HG03280 (cell line): ENCODE data around the gene CPT1A.

Source experiments
- ATAC-seq: cut with Tn5 transposase; IDR thresholded peaks from one replicate; pipeline ENCODE4 v1.9.1; 2021; ENCODE audit warnings: mild to moderate bottlenecking, moderate library complexity; ENCODE audit not compliant: unreplicated experiment

CPT1A gene

DNA sequence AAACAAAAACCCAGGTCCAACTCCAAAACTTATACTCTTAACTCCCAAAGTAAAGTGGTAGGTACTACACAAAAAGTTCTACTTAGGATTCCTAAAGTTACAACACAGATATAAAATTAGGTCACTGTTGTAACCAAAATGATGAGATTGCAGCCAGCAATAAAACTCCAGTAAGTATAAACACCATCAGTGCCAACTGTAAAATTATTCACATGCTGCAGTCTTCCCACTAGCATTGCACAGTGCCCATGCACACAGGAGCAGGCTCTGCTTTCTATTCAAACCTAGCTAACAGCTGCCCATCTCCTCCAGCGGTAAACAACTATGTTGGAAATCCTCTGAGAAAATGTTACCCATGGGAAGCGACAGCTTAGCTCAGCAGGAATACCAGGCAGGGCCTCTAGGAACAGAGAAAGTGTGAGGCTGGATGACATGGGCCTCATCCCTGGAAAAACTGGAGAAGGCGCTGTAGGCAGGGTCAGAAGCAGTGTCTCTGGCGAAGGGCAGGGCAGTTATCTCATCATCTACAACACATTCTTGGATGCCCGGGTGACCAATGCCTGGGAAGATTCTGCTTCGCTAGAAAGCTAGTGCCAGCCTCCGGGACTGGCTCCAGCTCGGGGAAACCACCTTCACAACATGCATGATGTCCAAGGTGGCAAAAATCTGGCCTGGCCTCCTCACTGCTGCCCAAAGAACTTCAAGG lies 9.1 kb downstream of the CPT1A start:
- ATAC-seq, result no peak

DNA sequence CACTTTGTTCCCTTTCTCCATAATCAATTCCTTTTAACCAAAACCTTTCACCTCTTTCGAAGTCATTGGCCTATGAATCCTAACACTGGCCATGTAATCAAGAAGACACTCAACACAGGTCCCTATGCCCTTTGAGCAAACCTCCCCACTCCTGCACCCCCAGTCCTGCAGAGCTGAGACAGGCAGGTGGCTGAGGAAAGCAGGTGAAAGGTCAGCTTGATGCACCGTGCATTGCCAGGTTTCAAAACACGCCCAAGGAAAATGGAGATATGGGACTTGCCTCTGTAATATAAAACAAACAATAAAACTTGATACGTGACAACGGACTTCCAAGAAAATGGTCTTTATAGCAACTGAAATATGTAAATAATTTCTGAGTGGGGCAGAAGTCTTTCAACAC lies 10.6 kb downstream of the CPT1A start:
- ATAC-seq, result no peak

DNA sequence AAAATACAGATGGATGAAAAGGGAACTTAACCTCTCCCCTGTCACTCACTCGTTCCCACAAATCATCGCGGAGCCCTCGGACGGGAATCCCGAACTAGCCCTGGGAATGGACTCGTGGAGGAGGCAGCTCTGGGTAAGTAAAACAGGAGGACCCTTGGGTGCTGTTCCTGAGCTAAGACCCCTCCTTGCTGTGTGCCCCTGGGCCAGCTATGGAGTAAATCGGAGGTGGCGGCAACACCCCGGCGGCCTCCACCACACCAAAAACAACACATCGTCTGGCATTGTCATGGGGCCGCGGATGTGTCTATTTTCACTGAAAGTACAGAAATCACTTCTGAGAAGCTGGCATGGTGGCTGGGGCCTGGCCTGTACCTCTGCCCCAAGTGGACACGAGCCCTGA lies 12.1 kb downstream of the CPT1A start:
- ATAC-seq, result no peak

DNA sequence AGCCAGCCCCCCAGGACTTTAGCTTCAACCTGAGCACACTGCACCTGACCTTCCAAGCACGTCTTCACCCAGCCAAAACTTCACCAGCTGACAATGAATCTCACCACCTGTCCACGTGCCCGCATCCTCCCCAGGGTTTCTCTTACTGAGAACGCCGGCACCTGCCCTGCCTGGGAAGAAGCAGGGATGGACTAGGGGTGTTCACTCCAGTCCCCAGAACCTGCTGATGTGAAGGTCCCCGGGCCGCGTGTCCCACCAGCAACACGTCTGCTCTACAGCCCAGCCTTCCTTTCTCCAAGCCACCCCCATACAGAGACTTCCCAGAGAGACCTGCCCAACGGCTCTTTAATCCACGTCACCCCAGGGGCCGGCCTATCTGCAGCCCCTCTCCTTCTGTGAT lies 12.8 kb downstream of the CPT1A start:
- ATAC-seq, result no peak

DNA sequence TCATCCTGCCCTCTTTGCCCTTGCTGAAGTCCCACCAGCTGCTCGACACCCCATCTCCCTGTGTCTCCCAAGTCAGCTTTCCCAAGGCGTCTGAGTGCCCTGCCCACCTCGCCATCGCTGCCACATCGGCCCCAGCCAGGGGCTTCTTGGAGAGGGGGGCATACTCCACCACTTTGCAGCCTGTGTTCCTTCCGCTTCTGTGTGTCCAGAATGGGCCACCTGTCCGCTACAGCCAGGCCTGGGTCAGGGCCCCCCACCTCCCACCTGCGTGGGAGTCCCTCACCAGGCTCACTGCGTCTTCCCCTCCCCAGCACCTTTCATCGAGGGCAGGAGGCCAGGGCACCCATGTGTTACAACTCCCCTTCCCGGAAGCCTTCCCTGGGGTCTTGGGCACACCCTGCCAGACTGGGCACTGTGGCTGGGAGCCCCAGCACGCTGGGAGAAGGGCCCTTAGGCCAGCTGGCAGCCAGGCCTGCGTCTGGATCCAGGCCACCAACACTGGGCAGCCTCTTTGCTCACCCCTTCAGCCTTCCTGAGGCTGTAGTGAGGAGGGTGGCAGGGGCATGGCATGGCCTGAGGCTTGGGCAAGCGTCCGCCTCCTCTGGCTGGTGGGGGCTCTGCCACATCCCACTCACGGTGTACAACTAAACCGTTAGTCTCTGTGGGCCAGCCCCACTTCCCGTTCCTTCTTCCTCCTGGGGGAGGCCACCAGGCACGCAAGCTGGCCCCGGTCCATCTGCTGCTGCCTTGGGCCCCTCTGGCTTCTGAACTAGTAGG lies 13.4 kb downstream of the CPT1A start:
- ATAC-seq, result no peak

DNA sequence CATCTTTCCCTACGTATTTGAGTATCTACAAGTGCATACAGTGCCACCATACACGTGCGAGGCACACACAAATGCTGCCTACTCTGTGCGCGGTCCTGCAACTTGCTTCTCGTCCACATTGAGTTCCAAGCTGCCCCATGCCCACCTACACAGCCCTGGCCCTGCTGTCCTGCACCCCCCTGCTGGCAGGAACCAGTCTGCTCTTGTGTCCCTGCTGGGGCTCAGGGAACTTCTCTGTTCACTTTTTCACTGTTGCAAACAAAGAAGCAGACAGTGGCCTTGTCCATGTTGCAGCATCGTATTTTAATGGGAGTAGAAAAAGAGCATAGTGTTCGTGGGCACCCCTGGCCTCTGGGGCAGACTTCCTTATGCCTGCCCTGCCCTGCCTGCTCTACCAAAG lies 14.0 kb downstream of the CPT1A start:
- ATAC-seq, result no peak

DNA sequence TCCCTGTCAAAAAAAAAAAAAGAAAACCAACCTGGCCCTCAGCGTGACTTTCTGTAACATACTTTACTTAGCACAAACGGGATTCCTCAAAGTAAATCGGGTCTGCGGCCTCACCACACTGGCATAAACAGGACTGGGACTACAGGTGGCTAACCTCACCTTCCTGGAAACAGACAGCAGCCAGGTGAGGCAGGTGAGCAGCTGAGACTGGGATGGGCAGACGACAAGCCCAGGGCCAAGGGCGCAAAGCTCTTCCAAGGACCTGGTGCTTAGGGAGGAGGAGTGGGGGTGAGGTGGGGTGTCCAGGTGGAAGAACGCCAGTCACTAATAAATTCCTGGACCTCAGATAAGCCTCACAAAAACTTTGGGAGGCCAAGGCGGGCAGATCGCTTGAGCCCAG lies 15.0 kb downstream of the CPT1A start:
- ATAC-seq, result no peak

DNA sequence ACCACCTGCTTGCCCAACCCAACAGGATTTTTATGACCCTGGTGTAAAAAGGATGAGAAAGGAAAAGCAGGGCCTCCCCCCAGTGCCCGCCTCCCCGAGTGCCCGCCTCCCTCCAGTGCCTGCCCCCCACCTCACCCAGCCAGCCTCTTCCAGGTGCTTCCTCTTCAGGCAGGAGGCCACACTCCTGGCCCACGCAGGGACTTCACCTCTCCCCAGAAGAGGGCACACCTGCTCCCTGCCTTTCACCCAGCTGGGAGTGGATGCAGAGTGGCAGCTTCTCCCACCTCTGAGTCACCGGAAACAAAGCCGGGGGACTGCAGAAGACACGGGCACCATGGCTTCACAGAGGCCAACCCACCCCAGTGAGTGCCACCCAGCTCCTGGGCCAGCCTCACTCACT lies 16.1 kb downstream of the CPT1A start:
- ATAC-seq, result no peak

DNA sequence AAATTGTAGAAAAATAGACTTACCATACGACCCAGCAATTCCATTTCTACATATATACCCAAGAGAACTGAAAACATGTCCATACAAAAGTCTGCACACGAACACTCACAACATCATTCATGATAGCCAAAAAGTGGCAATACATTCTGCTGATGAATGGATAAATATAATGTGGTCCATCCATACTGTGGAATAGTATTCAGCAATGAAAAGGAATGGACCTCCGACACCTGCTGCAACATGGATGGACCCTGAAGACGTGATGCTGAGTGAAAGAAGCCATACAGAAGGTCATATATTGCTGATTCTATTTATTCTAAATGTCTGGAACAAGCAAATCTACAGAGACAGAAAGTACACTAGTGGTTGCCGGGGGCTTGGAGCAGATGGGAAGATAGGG lies 19.2 kb downstream of the CPT1A start:
- no peak for ATAC-seq

DNA sequence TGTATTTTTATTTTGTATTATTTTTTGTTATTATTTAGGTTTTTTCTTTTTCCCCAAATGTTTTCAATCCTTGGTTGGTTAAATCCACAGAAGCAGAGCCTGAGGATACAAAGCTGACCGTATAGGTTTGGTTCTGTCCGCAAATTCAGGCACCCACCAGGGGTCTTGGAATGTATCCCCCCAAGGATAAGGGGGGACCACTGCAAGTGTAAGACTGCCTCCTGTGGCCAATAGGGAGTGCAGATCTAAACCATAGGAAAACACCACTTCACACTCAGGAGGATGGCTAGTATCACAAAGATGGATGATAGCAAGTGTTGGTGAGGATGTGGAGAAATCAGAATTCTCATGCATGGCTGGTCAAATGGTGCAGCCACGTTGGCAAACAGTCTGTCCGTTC lies 20.0 kb downstream of the CPT1A start:
- no peak for ATAC-seq

DNA sequence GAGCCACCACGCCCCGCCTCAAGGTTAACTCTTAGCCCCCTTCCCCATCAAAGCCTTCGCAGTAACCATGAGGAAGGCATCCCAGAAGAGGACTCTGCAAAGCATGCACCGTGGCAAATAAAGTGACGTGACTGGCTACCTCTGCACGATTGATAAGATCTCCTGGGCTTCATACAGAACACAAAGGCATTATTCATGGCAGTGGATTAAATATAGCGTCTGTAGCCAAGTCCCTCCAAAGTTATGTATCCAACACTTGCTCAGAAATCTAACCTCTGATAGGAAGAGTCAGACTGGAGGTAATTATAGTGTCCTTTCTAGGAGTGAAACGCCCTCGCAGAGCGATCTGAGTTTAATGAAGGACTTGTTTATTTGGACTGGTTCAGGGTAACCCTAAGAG lies 22.4 kb downstream of the CPT1A start:
- no peak for ATAC-seq

DNA sequence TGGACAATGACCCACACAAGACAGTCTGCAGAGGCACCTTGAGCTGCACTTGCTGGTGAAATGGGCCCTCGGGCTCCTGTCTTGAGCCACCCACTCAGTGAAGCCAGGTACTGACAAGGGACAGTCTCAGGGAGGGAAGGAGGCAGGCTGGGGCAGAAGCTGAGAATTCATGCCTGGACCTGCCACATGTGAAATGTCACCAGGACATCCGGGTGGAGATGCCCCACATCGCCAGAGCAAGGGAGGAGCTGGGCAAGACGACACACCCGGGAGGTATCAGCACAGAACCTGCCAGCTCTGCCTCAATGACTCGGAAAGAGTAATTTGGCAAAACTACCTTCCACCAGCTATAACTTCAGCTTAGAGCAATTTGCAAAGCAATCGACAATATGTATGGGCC lies 23.5 kb downstream of the CPT1A start:
- no peak for ATAC-seq

DNA sequence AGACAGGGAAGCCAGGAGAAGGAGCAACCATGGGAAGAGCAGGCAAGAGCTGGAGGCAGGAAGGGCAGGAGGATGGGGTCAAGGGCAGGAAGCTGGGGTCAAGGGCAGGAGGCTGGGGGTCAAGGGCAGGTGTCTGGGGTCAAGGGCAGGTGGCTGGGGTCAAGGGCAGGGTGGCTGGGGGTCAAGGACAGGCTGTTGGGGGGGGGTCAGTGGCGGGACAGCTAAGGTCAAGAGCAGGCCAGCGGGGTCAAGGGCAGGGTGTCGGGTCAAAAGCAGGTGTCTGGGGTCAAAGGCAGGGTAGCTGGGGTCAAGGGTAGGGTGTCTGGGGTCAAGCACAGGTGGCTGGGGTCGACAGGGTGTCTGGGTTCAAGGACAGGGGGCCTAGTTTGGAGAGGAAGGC lies 24.2 kb downstream of the CPT1A start:
- ATAC-seq, result no peak

DNA sequence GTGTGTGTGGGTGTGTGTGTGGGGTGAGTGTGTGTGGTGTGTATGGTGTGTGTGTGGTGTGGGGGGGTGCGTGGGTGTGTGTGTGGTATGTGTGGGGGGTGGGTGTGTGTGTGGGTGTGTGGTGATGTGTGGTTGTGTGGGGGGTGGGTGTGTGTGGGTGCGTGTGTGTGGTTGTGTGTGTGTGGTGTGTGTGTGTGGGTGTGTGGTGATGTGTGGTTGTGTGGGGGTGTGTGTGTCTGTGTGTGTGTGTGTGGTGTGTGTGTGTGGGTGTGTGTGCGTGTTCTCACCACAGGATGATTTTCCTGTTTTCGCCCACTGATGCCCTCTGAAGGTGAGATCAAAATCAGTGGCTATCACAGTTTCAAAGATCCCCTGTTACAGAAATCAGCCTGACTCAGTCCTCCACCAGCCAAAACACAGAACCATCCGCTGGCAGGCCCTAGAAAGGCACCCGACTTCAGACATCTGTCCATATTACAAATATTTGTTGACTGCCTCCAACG lies 24.7 kb downstream of the CPT1A start:
- ATAC-seq, result no peak

DNA sequence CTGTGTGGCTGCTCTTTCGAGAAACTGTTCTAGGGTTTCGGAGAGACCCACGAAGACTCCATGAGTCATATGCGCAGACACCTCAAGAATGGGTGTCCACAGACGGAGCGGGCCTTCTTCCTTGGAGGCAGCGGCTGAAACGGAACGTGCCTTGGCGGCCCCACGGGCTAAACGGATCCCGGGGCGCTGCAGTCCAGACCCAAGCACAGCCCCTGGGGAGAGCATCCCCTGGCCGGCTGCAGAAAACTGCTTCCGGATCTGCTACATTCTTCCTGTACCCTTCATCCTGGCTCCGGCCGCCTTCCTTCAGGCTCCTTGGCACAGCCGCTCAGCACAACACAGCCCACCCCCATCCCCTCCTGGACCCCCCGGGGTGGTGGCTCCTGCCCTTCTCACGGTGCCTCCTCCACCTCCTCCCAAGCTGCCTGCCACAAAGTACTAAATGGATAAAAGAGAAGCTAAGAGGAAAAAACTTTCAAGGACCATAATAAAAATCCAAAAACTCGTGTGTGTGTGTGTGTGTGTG lies 25.4 kb downstream of the CPT1A start:
- ATAC-seq, result no peak

DNA sequence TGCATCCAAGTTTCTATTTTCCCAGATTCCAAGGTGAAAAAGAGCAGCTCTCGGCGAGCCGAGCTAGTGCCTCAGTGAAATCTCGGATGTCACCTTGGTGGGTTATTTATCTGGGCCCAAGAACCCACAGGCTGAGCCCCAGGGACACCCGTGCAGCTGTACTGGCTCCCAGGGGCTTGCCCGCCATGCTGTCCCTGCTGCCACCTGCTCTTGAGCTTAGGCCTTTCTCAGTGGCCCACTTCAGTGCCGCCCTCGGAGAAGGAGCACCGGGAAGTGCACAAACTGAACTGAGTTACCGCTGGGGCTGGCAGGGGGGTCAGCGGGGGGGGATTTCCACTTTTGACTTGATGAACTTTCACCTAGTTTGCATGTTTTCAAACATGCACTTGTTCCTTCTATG lies 27.9 kb downstream of the CPT1A start:
- ATAC-seq, result no peak

DNA sequence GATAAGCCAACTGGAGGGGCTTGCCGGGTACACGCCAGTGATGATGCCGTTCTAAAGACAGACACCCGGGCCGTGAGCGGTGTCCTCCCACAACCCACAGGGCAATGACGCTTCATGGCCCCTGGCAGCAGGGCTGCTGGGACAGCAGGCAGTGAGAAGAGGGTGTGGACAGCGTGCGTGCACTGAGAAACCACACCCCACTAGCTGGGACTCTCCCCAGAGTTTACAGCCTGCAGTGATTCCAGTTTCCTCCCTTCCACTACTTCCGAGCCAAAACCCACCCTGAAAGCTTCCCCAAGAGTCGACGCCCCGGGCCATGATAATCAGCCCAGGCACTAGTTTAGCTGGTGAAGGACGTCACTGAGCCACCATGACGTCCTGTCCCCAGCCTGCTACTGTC lies 29.2 kb downstream of the CPT1A start:
- no peak for ATAC-seq

DNA sequence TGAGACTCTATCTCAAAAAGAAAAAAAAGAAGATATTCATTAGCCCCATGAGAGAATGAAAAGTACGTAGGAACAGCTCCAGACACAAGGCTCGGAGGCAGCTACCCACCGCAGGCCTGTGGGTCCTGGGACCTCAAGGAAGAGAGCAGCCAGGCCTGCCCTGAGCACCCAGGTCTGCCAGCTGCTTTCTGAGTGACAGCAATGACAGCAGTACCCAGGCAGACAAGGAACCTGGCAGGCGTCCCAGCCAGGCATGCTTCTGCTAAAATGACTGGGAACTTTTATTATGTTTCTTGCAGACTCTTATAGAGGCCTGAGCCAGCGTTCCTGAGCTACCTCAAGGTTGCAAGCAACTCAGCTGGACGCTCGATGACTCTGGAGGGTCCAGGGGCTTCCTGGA lies 31.6 kb downstream of the CPT1A start:
- no peak for ATAC-seq

DNA sequence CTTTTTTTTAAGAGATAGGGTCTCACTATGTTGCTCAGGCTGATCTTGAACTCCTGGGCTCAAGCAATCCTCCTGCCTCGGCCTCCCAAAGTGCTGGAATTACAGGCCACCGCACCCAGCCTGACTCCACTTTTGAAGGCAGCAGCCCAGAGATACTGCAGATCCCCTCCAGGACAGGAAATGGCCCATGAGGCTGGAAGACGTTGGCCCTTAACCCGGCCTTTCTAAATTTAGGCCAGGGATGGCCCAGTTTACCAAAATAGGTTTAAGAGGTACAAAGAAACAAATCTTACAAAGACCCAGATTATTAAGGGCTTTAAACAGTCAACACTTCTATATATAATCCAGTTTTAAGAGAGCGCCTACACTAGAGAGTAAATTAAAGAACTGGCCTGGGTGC lies 32.2 kb downstream of the CPT1A start:
- no peak for ATAC-seq

DNA sequence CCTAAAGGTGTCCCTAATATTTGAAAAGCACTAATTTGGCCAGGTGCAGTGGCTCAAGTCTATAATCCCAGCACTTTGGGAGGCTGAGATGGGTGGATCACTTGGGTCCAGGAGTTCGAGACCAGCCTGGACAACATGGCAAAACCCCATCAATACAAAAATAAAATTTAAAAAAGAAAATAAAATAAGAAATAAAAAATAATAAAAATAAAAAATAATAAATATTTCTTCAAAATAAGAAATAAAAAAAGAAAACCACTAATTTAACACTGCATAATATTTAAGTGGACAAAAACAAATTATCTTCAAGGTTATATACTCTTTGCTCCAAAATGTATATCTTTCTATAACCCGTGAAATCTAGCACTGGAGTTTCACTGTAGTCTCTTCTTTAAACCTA lies 32.9 kb downstream of the CPT1A start:
- ATAC-seq, result no peak

DNA sequence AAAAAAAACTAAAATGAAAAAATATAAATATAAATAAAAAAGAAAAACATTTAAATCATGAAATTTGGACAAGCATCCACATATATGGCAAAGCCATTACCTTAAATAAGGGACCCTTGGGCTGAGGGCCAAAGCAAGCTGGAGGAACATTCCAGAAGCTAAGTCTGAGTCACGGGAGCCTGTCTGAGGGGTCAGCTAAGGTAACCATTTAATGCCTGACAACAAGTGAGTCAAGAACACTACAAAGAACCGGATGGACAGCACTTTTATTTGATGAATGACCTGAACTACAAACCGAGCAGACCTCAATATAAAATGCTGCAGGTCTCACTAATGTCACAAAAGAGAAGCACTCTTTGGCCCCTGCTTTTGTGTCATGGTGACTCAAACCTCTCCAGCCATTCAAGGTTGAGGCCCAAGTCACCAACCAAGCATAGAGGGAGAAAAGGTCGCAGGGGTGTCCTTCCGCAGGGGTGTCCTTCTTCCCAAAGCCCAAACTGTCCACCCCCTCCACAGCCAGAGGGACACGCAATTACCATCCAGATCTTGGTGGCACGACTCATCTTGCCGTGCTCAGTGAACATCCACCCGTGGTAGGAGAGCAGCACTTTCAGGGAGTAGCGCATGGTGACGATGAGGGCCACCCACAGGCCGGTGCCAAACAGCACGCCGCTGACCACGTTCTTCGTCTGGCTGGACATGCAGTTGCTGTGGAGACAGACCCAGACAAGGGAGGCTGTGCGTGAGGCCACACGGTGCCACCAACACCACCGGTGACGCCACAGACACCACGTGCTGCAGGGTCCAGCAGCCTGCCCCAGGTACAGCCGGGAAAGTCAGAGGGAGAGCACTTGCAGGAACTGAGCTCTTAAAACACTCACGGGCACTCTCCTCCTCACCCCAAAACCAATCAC lies 34.5 kb downstream of the CPT1A start:
- ATAC-seq, result no peak
